PFSK-1 (cell line): ENCODE results near the gene CCDC88C.

ENCODE experiments used
- FOXP2 ChIP-seq: optimal IDR thresholded peaks from 2 replicates; pipeline ENCODE3; 2011; ENCODE audit warnings: borderline replicate concordance, control low read depth, inconsistent platforms; ENCODE audit not compliant: insufficient read depth; ENCODE audit errors: extremely low read length, extremely low read depth
- POLR2AphosphoS5 ChIP-seq: IDR thresholded peaks from 2 replicates; pipeline ENCODE4 v1.6.1; 2012; ENCODE audit warnings: low read depth, mild to moderate bottlenecking, control low read depth, low read length, moderate library complexity
- REST ChIP-seq, 2 experiments: IDR thresholded peaks; 2 replicates each; pipeline versions ENCODE4 v1.6.1 to v1.8.0; 2011 to 2012; ENCODE audit warnings: low read depth in 2 of 2, low read length in 2 of 2, control low read depth in 1 of 2, inconsistent platforms in 1 of 2, mild to moderate bottlenecking in 1 of 2, moderate library complexity in 1 of 2; ENCODE audit not compliant: insufficient read depth in 1 of 2
- SIN3A ChIP-seq: IDR thresholded peaks from 2 replicates; pipeline ENCODE4 v1.6.1; 2012; ENCODE audit warnings: mild to moderate bottlenecking, low read length, moderate library complexity, borderline replicate concordance; ENCODE audit not compliant: insufficient read depth
- TAF1 ChIP-seq: IDR thresholded peaks from 2 replicates; pipeline ENCODE4 v1.6.1; 2012; ENCODE audit warnings: low read length, control low read depth, borderline replicate concordance; ENCODE audit not compliant: insufficient read depth

CCDC88C gene

GRCh38 chr14:91350483-91350812 is 67.2 kb downstream of the CCDC88C start:
- no peak for TF ChIP-seq REST (IDR thresholded peaks at IDR 0.05; ENCODE audit: insufficient read depth in 1 of 2, low read depth in 2 of 2, low read length in 2 of 2)
- no peak for TF ChIP-seq SIN3A
- no peak for TF ChIP-seq POLR2AphosphoS5
- TF ChIP-seq TAF1 = no peak
- no peak for TF ChIP-seq FOXP2

- TF ChIP-seq FOXP2 (no peak), SIN3A (no peak), POLR2AphosphoS5 (no peak), TAF1 (no peak), REST (IDR thresholded peaks at IDR 0.05; ENCODE audit: insufficient read depth in 1 of 2, low read depth in 2 of 2, low read length in 2 of 2) (no peak)
Observed at GRCh38 chr14:91349481-91350074, 68.0 kb downstream of the CCDC88C start.

GRCh38 chr14:91348845-91349465 is 68.7 kb downstream of the CCDC88C start:
- TF ChIP-seq FOXP2 = no peak
- no peak for TF ChIP-seq REST (IDR thresholded peaks at IDR 0.05; ENCODE audit: insufficient read depth in 1 of 2, low read depth in 2 of 2, low read length in 2 of 2)
- no peak for TF ChIP-seq SIN3A
- TF ChIP-seq POLR2AphosphoS5 = no peak
- TF ChIP-seq TAF1 = no peak

GRCh38 chr14:91346838-91347173 is 70.8 kb downstream of the CCDC88C start:
- TF ChIP-seq SIN3A = no peak
- no peak for TF ChIP-seq FOXP2
- no peak for TF ChIP-seq TAF1
- TF ChIP-seq POLR2AphosphoS5 = no peak
- no peak for TF ChIP-seq REST (IDR thresholded peaks at IDR 0.05; ENCODE audit: insufficient read depth in 1 of 2, low read depth in 2 of 2, low read length in 2 of 2)

- no peak for TF ChIP-seq FOXP2
- TF ChIP-seq POLR2AphosphoS5 = no peak
- TF ChIP-seq REST (IDR thresholded peaks at IDR 0.05; ENCODE audit: insufficient read depth in 1 of 2, low read depth in 2 of 2, low read length in 2 of 2) = no peak
- no peak for TF ChIP-seq TAF1
- TF ChIP-seq SIN3A = no peak
Observed at GRCh38 chr14:91344096-91344495, 73.5 kb downstream of the CCDC88C start.
